Right renal cortex interstitium (tissue), 3 donors: ENCODE results near the gene RPL10A. TPM values are rescaled to one million over a fixed set of nuclear protein-coding genes. Genes with fewer than 3 reads are reported as not detected.

Experiments used
- DNase-seq, 3 donors: peaks; one replicate each; pipeline ENCODE4 v3.0.0-alpha.2; 2013; ENCODE audit warnings: low read depth in 3 of 3, low spot score in 2 of 3
- polyA plus RNA-seq, 3 donors: library from polyadenylated mRNA; unstranded; fragments of 120-200 nt; gene quantifications; one replicate each; pipeline ENCODE4 v1.2.1, GENCODE V29; 2013; ENCODE audit not compliant: insufficient read length in 3 of 3

The RPL10A gene
- polyA plus RNA-seq, 3 donors: 2,099 to 2,180 (median 2,157) TPM

GRCh38 chr6:35445691-35446090 is 22.5 kb upstream of the RPL10A start:
- DNase-seq: no peak

- no peak for DNase-seq
Observed at GRCh38 chr6:35448191-35448590, 20.0 kb upstream of the RPL10A start.

- DNase-seq: peak in 2 of 3 donors; percentile 48 to 56
Observed at GRCh38 chr6:35449287-35449881, 18.8 kb upstream of the RPL10A start.

- no peak for DNase-seq
Observed at GRCh38 chr6:35451354-35452182, 16.6 kb upstream of the RPL10A start.

- DNase-seq: peak; percentile 71 to 87 (median 86)
Observed at GRCh38 chr6:35452183-35453090, 15.8 kb upstream of the RPL10A start, which contains the start of gene FANCE. FANCE (plus strand) TSS chr6:35452338; CDS start chr6:35452546, 208 bp downstream.

- DNase-seq: no peak
Observed at GRCh38 chr6:35453236-35453635, 15.0 kb upstream of the RPL10A start.

GRCh38 chr6:35454391-35455110 is 13.7 kb upstream of the RPL10A start:
- DNase-seq: no peak

- DNase-seq: no peak
Observed at GRCh38 chr6:35457907-35458306, 10.3 kb upstream of the RPL10A start.

GRCh38 chr6:35461270-35461669 is 6.9 kb upstream of the RPL10A start:
- DNase-seq: no peak

- no peak for DNase-seq
Observed at GRCh38 chr6:35463292-35463691, 4.9 kb upstream of the RPL10A start.

GRCh38 chr6:35465646-35466045 is 2.6 kb upstream of the RPL10A start:
- no peak for DNase-seq

GRCh38 chr6:35468980-35469750 is 964 bp downstream of the RPL10A start:
- DNase-seq: no peak

GRCh38 chr6:35469751-35470662 is 1.8 kb downstream of the RPL10A start:
- no peak for DNase-seq

- DNase-seq: no peak
Observed at GRCh38 chr6:35470663-35471120, 2.5 kb downstream of the RPL10A start.

- no peak for DNase-seq
Observed at GRCh38 chr6:35471836-35472345, 3.7 kb downstream of the RPL10A start.

- DNase-seq: no peak
Observed at GRCh38 chr6:35473075-35473849, 5.1 kb downstream of the RPL10A start.

- DNase-seq: no peak
Observed at GRCh38 chr6:35473850-35474130, 5.6 kb downstream of the RPL10A start.
